Ishikawa (cell line): ENCODE results near the gene LEMD1.

Source experiments
- CEBPB ChIP-seq: IDR thresholded peaks from 2 replicates; pipeline ENCODE4 v1.6.1; 2012
- CREB1 ChIP-seq: IDR thresholded peaks from 2 replicates; pipeline ENCODE4 v1.6.1; 2012; ENCODE audit warnings: low read depth
- EGR1 ChIP-seq: IDR thresholded peaks from 2 replicates; pipeline ENCODE4 v1.6.1; 2012
- EP300 ChIP-seq: IDR thresholded peaks from 2 replicates; pipeline ENCODE4 v1.6.1; 2012; ENCODE audit warnings: borderline replicate concordance
- FOXM1 ChIP-seq: IDR thresholded peaks from 2 replicates; pipeline ENCODE4 v1.6.1; 2012; ENCODE audit warnings: low read depth, borderline replicate concordance
- NFIC ChIP-seq: IDR thresholded peaks from 2 replicates; pipeline ENCODE4 v1.6.1; 2012
- RAD21 ChIP-seq: IDR thresholded peaks from 2 replicates; pipeline ENCODE4 v1.6.1; 2012; ENCODE audit warnings: low read depth
- TAF1 ChIP-seq: IDR thresholded peaks from 2 replicates; pipeline ENCODE4 v1.6.1; 2012; ENCODE audit warnings: low read depth, mild to moderate bottlenecking
- TCF12 ChIP-seq: IDR thresholded peaks from 2 replicates; pipeline ENCODE4 v1.6.1; 2012; ENCODE audit warnings: low read depth
- TEAD4 ChIP-seq: IDR thresholded peaks from 2 replicates; pipeline ENCODE4 v1.6.1; 2012
- USF1 ChIP-seq: IDR thresholded peaks from 2 replicates; pipeline ENCODE4 v1.6.1; 2012
- YY1 ChIP-seq: IDR thresholded peaks from 2 replicates; pipeline ENCODE4 v1.6.1; 2012; ENCODE audit warnings: low read depth
- ZBTB7A ChIP-seq: IDR thresholded peaks from 2 replicates; pipeline ENCODE4 v1.6.1; 2012; ENCODE audit warnings: low read depth
- TF ChIP-seq, protein P1 (sequence below): IDR thresholded peaks from 2 replicates; pipeline ENCODE4 v1.6.1; 2012
- TF ChIP-seq, protein P2 (sequence below): IDR thresholded peaks from 2 replicates; pipeline ENCODE4 v1.6.1; 2012; ENCODE audit warnings: low read depth, mild to moderate bottlenecking

Gene LEMD1

DNA sequence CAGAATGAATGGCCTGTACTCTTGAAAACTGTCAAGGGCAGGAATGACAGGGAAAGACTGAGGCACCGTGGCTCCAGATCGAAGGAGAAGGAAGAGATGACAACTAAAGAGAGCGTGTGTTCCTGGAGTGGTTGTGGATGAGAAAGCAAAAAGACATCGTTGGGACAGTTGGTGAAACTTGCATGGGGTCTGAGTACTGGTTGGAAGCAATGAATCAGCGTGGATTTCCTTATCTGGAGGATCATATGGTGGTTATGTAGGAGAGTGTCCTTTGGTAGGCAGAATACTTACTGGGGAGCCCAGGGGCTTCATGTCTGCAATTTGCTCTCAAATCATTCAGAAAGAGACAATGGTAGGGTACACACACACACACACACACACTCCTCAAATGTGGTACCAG lies 13.9 kb downstream of the LEMD1 start:
- TF ChIP-seq USF1 (no peak), CREB1 (no peak), RAD21 (no peak), EGR1 (no peak), TAF1 (no peak), TCF12 (no peak), FOXM1 (no peak), ZBTB7A (no peak), EP300 (no peak), TEAD4 (no peak), NFIC (no peak), YY1 (no peak), CEBPB (no peak)
- TF ChIP-seq, protein P1, sequence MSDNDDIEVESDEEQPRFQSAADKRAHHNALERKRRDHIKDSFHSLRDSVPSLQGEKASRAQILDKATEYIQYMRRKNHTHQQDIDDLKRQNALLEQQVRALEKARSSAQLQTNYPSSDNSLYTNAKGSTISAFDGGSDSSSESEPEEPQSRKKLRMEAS = no peak
- TF ChIP-seq, protein P2, sequence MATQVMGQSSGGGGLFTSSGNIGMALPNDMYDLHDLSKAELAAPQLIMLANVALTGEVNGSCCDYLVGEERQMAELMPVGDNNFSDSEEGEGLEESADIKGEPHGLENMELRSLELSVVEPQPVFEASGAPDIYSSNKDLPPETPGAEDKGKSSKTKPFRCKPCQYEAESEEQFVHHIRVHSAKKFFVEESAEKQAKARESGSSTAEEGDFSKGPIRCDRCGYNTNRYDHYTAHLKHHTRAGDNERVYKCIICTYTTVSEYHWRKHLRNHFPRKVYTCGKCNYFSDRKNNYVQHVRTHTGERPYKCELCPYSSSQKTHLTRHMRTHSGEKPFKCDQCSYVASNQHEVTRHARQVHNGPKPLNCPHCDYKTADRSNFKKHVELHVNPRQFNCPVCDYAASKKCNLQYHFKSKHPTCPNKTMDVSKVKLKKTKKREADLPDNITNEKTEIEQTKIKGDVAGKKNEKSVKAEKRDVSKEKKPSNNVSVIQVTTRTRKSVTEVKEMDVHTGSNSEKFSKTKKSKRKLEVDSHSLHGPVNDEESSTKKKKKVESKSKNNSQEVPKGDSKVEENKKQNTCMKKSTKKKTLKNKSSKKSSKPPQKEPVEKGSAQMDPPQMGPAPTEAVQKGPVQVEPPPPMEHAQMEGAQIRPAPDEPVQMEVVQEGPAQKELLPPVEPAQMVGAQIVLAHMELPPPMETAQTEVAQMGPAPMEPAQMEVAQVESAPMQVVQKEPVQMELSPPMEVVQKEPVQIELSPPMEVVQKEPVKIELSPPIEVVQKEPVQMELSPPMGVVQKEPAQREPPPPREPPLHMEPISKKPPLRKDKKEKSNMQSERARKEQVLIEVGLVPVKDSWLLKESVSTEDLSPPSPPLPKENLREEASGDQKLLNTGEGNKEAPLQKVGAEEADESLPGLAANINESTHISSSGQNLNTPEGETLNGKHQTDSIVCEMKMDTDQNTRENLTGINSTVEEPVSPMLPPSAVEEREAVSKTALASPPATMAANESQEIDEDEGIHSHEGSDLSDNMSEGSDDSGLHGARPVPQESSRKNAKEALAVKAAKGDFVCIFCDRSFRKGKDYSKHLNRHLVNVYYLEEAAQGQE = no peak

DNA sequence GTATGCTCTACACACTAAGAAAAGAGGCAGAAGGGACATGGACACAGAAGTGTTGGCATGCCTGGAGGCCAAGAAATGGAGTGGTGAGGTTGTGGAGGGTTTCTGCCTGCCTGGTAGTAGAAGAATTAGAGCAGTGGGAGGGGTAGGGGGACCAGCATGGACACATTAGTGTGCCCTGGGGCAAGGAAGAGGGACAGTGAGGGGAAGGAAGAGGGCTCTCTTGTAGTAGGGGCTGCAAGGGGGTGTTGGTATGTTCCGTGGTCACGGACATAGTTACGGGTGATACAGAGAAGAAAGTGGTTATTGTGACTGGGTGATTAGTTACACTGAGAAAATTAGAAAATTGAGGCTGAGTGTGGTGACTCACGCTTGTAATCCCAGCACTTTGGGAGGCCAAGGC lies 23.3 kb downstream of the LEMD1 start:
- TF ChIP-seq EP300 (no peak), CREB1 (no peak), NFIC (no peak), TEAD4 (no peak), ZBTB7A (no peak), FOXM1 (no peak), TAF1 (no peak), EGR1 (no peak), YY1 (no peak), TCF12 (no peak), USF1 (no peak), CEBPB (no peak), RAD21 (no peak)
- TF ChIP-seq, protein P2 = no peak
- TF ChIP-seq, protein P1 = no peak

GRCh38 chr1:205396967-205397616 lies 24.8 kb downstream of the LEMD1 start:
- TF ChIP-seq NFIC = no peak
- TF ChIP-seq RAD21 = peak; percentile 98
- no peak; the same call in 1 of the 2 replicates for TF ChIP-seq TEAD4
- TF ChIP-seq TAF1 = no peak
- TF ChIP-seq YY1 = no peak
- TF ChIP-seq, protein P1 = no peak

DNA sequence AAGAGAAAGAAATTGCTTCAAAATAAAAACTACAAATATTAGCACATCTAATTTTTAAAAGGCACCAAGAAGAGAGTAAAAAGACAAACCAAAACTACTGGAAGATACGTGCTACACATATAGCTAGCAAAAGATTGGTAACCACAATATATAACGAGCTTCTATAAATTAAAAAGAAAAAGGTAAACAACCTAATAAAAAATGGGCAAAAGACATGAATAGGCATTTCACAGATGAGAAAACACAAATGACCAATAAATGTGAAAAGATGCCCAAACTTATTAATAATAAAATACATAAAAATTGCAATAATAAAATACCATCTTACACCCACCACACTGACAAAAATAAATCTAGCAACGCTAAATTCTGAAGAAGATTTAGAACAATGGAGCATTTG lies 26.2 kb downstream of the LEMD1 start:
- TF ChIP-seq TAF1 = no peak
- TF ChIP-seq RAD21 = no peak
- no peak for TF ChIP-seq CEBPB
- no peak for TF ChIP-seq TEAD4

DNA sequence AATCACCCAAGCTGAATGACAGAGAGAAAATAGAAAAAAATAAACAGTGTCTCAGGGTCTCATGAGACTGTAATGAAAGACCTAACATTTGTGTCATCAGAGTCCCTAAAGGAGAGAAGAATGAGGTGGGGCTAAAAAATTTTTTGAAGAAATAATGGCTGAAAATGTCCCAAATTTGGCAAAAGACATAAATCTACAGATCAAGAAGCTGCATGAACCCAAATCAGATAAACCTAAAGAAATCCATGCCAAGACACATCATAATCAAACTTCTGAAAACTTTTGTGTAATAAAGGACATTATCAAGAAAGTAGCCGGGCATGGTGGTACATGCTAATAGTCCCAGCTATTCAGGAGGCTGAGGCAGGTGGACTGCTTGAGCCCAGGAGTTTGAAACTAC lies 29.2 kb downstream of the LEMD1 start:
- no peak for TF ChIP-seq ZBTB7A
- no peak for TF ChIP-seq CEBPB
- TF ChIP-seq TCF12 = no peak
- TF ChIP-seq, protein P1 = no peak
- no peak for TF ChIP-seq RAD21
- no peak for TF ChIP-seq EGR1
- TF ChIP-seq CREB1 = no peak
- no peak for TF ChIP-seq FOXM1
- TF ChIP-seq TEAD4 = no peak
- no peak for TF ChIP-seq EP300
- TF ChIP-seq NFIC = no peak
- no peak for TF ChIP-seq TAF1
- TF ChIP-seq USF1 = no peak
- TF ChIP-seq, protein P2 = no peak
- TF ChIP-seq YY1 = no peak
